HFFc6 (cell line): ENCODE results near the gene PLEKHA6. TPM values are rescaled to one million over a fixed set of nuclear protein-coding genes. Genes with fewer than 3 reads are reported as not detected.
A peak's percentile ranks its signal among the peaks of the same experiment; 100 is the strongest.

Experiments used
- DNase-seq: peaks from one replicate; pipeline ENCODE4 v3.0.0-alpha.2; 2018
- H3K27ac Mint-ChIP-seq: 2 replicates; pipeline ENCODE4 v1.8.0; 2020; ENCODE audit warnings: mild to moderate bottlenecking, mixed read lengths
- H3K27me3 Mint-ChIP-seq: 2 replicates; pipeline ENCODE4 v1.8.0; 2021; ENCODE audit warnings: mild to moderate bottlenecking, moderate library complexity, mixed read lengths; ENCODE audit not compliant: insufficient read depth
- H3K36me3 Mint-ChIP-seq: 2 replicates; pipeline ENCODE4 v1.8.0; 2021; ENCODE audit warnings: low read depth, mixed read lengths
- H3K4me1 Mint-ChIP-seq: 2 replicates; pipeline ENCODE4 v1.8.0; 2020; ENCODE audit warnings: low read depth, mixed read lengths
- H3K4me3 Mint-ChIP-seq: 2 replicates; pipeline ENCODE4 v1.8.0; 2020; ENCODE audit warnings: mild to moderate bottlenecking, moderate library complexity, mixed read lengths
- H3K9me3 Mint-ChIP-seq: 2 replicates; pipeline ENCODE4 v1.8.0; 2020; ENCODE audit warnings: mild to moderate bottlenecking, mixed read lengths
- long read RNA-seq: library from polyadenylated mRNA; unstranded; transcript quantifications from one replicate; pipeline ENCODE4 v2.0.0, GENCODE V29; 2019
- total RNA-seq, 6 experiments: library from RNA; stranded (reverse); fragmentation: NEBNext Ultra II Directional; extraction: Animal tissue kit (Norgen Biotek cat#: 25700); gene quantifications; 2 replicates in 1 of 6; 3 replicates in 5 of 6; pipeline ENCODE4 v1.2.3, GENCODE V29; 2021
- TF ChIP-seq, protein P1 (sequence below): fragments of 200-600 bp; sonication (generic); IDR thresholded peaks from 2 replicates; pipeline ENCODE4 v1.5.0; 2021; ENCODE audit warnings: antibody characterized with exemption, mild to moderate bottlenecking

PLEKHA6 gene
- 1 to 10 TPM; 1.3 to 2.4 (median 1.5) TPM for total RNA-seq
- long read RNA-seq = 0 reads

DNA sequence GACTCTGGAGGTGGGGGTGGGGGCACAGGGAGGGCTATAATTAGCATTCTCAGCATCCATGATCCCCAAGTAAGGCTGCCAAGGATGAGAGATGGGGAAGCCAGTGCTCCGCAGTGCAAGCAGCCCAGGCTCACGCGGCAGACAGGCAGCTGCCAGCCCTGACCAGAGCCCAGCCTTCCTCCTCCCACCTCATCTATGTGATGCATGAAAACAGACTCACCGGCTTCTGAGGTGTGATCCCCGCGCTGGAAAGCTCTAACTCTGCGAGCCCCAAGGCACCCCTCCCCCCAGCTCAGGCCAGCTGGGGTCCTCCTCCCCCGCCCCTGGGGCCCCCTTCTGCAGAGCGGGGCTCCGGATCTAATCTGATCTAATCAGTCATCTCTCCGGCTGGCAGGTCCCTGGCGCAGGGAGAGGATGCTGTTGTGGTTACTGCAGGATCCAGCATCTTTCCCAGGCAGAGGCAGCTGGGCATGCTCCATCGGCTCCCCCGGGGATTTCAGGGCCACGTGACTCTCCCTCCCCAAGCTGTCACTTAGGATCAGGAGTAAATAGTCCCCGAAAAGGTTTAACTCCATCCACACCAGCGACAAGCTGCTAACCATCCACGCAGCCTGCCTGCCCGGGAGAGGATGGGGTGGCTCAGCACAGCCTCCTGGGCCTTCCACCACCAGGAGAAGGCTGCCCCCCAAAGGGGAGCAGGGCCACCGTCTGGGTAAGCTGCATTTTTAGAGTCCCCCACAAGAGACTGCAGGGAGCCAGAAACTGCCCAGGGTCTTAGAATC, at the start of gene PLEKHA6:
Gene PLEKHA6 (minus strand): TSS at position 456 of the 782 bp plus-strand sequence. CDS start 86,202 bp downstream, outside the sequence.
- Mint-ChIP-seq H3K4me1 (peaks cover 30% of the 10 kb centered on the region), H3K27me3 (peaks cover 2% of the 10 kb centered on the region), H3K9me3 (no peaks in the 10 kb centered on the region), H3K4me3 (peak within 1 kb of the TSS; percentile 77), H3K27ac (no peak within 1 kb of the TSS; the same call in 1 of the 2 replicates), H3K36me3 (no peaks in the 10 kb centered on the region)
- DNase-seq = peak; percentile 52
- TF ChIP-seq, protein P1, sequence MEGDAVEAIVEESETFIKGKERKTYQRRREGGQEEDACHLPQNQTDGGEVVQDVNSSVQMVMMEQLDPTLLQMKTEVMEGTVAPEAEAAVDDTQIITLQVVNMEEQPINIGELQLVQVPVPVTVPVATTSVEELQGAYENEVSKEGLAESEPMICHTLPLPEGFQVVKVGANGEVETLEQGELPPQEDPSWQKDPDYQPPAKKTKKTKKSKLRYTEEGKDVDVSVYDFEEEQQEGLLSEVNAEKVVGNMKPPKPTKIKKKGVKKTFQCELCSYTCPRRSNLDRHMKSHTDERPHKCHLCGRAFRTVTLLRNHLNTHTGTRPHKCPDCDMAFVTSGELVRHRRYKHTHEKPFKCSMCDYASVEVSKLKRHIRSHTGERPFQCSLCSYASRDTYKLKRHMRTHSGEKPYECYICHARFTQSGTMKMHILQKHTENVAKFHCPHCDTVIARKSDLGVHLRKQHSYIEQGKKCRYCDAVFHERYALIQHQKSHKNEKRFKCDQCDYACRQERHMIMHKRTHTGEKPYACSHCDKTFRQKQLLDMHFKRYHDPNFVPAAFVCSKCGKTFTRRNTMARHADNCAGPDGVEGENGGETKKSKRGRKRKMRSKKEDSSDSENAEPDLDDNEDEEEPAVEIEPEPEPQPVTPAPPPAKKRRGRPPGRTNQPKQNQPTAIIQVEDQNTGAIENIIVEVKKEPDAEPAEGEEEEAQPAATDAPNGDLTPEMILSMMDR = peak; percentile 75

DNA sequence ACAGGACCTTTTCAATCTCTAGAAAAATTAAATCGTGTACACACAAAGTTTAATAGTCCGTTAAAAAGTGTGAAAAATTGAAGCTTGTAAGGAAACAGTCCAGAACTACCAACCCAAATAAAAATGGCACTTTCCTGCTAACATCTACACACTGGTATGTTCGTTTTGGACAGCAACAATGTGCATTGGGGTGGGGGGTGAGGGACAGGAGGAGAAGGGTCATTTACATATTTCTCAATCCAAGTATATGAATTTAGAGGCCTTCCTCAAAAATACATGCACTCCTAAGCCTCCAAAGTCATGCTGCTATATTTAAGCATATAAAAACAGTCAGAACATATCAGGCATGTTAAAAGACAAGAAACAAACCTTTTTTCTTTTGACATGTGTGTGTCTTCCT, 49.4 kb upstream of the PLEKHA6 start:
- DNase-seq = no peak
- Mint-ChIP-seq H3K27me3 (peaks cover 10% of the 10 kb centered on the region; the same call in 1 of the 2 replicates), H3K27ac (peak overlapping the region; percentile 70), H3K9me3 (no peaks in the 10 kb centered on the region), H3K36me3 (peaks cover 49% of the 10 kb centered on the region), H3K4me1 (peaks cover 15% of the 10 kb centered on the region), H3K4me3 (peak overlapping the region; percentile 99)
- TF ChIP-seq, protein P1 = no peak

- H3K4me3 Mint-ChIP-seq = peak overlapping the region; percentile 99
- H3K36me3 Mint-ChIP-seq = peaks cover 52% of the 10 kb centered on the region
- H3K27ac Mint-ChIP-seq = peak overlapping the region; percentile 70; the same call in 1 of the 2 replicates
- DNase-seq = no peak
- H3K9me3 Mint-ChIP-seq = no peaks in the 10 kb centered on the region
- peaks cover 10% of the 10 kb centered on the region; the same call in 1 of the 2 replicates for H3K27me3 Mint-ChIP-seq
- TF ChIP-seq, protein P1 = no peak
- H3K4me1 Mint-ChIP-seq = peaks cover 15% of the 10 kb centered on the region
These were observed 48.9 kb upstream of the PLEKHA6 start for GRCh38 chr1:204408602-204409001.

DNA sequence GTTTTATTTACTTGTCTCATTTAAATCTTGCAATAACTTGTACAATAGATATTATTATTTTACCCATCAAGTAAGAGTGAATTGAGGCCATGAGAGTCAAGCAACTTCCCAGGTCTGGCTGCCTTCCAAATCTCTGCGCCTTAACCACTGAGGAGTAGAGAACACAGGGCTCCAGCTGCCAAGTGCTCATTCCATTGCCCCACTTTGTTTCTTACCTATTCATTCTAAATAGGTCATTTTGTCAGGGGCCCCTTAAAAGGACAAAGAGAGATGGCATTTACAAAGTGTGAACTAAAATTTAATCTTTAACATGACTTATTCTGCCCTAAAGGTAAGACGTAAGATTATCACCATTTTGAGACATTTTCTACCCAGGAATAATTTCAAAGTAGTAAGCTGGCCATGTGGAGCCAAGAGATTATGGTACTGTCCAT, 48.4 kb upstream of the PLEKHA6 start:
- H3K9me3 Mint-ChIP-seq = no peaks in the 10 kb centered on the region
- H3K4me3 Mint-ChIP-seq = peak overlapping the region; percentile 99
- peak overlapping the region; percentile 62 for H3K27ac Mint-ChIP-seq
- peaks cover 10% of the 10 kb centered on the region; the same call in 1 of the 2 replicates for H3K27me3 Mint-ChIP-seq
- H3K4me1 Mint-ChIP-seq = peaks cover 15% of the 10 kb centered on the region
- peaks cover 52% of the 10 kb centered on the region for H3K36me3 Mint-ChIP-seq
- TF ChIP-seq, protein P1 = no peak
- peak; percentile 22 for DNase-seq

GRCh38 chr1:204407295-204407971, 47.7 kb upstream of the PLEKHA6 start:
- H3K27ac Mint-ChIP-seq = peak overlapping the region; percentile 1; the same call in 1 of the 2 replicates
- TF ChIP-seq, protein P1 = no peak
- H3K4me1 Mint-ChIP-seq = peaks cover 15% of the 10 kb centered on the region
- peak overlapping the region; percentile 99 for H3K4me3 Mint-ChIP-seq
- peaks cover 52% of the 10 kb centered on the region for H3K36me3 Mint-ChIP-seq
- H3K27me3 Mint-ChIP-seq = peaks cover 10% of the 10 kb centered on the region; the same call in 1 of the 2 replicates
- no peaks in the 10 kb centered on the region for H3K9me3 Mint-ChIP-seq
- DNase-seq = no peak
